Skeletal muscle tissue (tissue), 4 donors: ENCODE measurements around the gene FA2H. TPM values are rescaled to one million over a fixed set of nuclear protein-coding genes. Genes with fewer than 3 reads are reported as not detected.
"Not testable (repeated sequence)": the region's sequence is repeated elsewhere in the genome, so short reads cannot be mapped to it uniquely, and the experiment has no call there.

Experiments
- H3K27ac ChIP-seq: one replicate; pipeline ENCODE4 v1.7.0; 2013; ENCODE audit warnings: mild to moderate bottlenecking, low read depth, low read length, inconsistent platforms
- H3K27me3 ChIP-seq, 3 donors: one replicate each; pipeline ENCODE4 v1.7.0; 2013; ENCODE audit warnings: low read length in 3 of 3; ENCODE audit not compliant: control insufficient read depth in 3 of 3, insufficient read depth in 3 of 3
- H3K36me3 ChIP-seq, 3 donors: one replicate each; pipeline ENCODE4 v1.7.0; 2013; ENCODE audit warnings: low read length in 3 of 3; ENCODE audit not compliant: control insufficient read depth in 3 of 3, insufficient read depth in 3 of 3
- H3K4me1 ChIP-seq, 3 donors: one replicate each; pipeline ENCODE4 v1.7.0; 2013; ENCODE audit warnings: low read length in 3 of 3, mild to moderate bottlenecking in 3 of 3; ENCODE audit not compliant: control insufficient read depth in 3 of 3, insufficient read depth in 3 of 3
- H3K4me3 ChIP-seq, 3 donors: one replicate each; pipeline ENCODE4 v1.7.0; 2013; ENCODE audit warnings: low read length in 3 of 3
- H3K9ac ChIP-seq, 3 donors: one replicate each; pipeline ENCODE4 v1.7.0; 2013; ENCODE audit warnings: low read length in 3 of 3, mild to moderate bottlenecking in 3 of 3, moderate library complexity in 2 of 3, low read depth in 1 of 3
- H3K9me3 ChIP-seq, 3 donors: one replicate each; pipeline ENCODE4 v1.7.0; 2013; ENCODE audit warnings: low read length in 3 of 3; ENCODE audit not compliant: control insufficient read depth in 3 of 3
- total RNA-seq: library from RNA; depleted of rRNA; stranded (reverse); fragments of >200 nt; gene quantifications from one replicate; pipeline ENCODE4 v1.2.3, GENCODE V29; 2014
- donor health status: Osteomylitis.

FA2H gene
- total RNA-seq, 1 donor from 2014 or later = not detected

DNA sequence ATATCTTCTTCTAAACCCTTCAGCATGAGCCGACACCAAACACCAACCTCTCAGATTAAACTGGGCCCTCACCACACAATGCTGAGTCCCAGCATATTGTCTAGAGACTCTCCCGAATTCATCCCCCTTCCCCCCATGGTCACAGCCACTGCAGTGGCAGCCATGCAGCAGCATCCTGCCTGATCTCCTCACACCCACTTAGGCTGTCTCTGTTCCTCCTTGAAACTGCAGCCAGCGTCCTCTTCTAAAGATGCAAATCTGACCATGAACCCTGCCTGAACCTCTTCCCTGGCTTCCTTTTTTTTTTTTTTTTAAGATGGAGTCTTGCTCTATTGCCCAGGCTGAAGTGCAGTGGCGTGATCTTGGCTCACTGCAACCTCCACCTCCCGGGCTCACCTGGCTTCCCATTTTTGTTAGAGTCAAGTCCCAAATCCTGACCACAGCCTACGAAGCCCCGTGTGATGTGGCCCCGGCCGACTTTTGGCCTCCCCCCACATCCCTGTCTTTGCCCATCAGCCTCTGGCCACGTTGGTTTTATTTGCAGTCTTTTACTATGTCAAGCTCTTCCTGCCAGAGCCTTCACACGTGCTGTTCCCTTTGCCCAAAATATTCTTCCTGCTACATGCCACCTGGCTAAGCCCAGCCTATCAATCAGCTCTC is 2.8 kb downstream of the FA2H start:
- H3K27me3 ChIP-seq = peaks cover 28 to 51% (median 41%) of the 10 kb centered on the region in 3 donors

DNA sequence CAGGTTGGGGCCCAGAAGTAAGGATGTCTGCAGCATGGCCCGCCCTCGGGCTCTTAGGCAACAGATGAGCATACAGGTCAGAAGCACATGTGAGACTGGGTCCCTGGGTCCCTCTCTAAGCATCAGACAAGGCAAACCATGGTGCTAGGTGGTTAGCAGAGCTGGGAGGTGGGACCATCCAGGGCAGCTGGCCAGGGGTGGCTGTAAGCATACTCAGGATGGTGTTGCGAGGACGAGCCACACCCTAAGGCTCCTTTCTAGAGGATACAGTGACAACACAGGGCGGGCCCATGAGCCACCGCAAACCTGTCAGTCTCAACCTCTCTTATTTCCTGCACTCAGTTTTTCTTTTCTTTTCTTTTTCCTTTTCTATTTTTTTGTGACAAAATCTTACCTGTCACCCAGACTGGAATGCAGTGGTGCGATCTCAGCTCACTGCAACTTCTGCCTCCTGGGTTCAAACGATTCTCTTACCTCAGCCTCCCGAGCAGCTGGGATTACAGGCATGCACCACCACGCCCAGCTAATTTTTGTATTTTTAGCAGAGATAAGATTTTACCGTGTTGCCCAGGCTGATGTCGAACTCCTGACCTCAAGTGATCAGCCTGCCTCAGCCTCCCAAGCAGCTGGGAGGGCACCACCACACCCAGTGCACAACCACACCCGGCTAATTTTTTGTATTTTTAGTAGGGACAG is 3.6 kb downstream of the FA2H start:
- Histone ChIP-seq H3K4me1 (peaks cover 6 to 8% (median 6%) of the 10 kb centered on the region in 3 donors), H3K36me3 (no peaks in the 10 kb centered on the region), H3K4me3 (no peak overlapping the region), H3K27ac (no peak overlapping the region), H3K27me3 (peaks cover 28 to 53% (median 47%) of the 10 kb centered on the region in 3 donors), H3K9me3 (no peaks in the 10 kb centered on the region), H3K9ac (no peak overlapping the region)

More for the DNA sequence above, 2.8 kb downstream of the FA2H start:
- no peak overlapping the region for H3K9ac ChIP-seq
- no peaks in the 10 kb centered on the region for H3K9me3 ChIP-seq
- no peak overlapping the region for H3K27ac ChIP-seq
- no peaks in the 10 kb centered on the region for H3K36me3 ChIP-seq
- no peak overlapping the region for H3K4me3 ChIP-seq
- peaks cover 6 to 8% (median 6%) of the 10 kb centered on the region in 3 donors for H3K4me1 ChIP-seq

DNA sequence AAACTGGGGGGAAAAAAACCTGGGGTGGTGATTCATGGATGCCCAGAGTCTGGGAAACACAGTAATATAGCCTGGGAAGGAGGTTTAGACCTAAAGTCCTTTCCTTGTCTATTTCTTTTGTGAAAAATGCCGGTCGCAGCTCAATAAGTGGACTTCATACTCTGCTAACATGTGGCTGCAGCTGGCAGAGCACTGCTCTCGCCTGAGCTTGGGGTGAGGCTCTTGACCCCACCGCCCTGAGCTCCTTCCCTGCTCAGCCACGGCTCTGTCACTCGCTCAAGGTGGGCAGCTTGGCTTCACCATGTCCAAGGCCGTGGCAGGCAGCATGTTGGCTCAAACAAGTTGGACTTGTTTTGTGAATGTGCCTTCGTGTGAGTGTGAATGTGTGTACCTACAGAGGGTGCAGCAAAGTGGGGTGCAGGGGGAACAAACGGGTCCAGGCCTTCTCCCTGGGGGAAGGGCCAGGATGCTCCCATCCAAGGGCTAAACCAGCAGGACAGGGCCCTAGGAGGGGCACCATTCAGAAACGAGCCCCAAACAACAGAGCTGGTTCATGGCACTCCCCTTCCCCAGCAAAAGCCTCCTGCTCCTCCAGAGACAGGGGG is 4.9 kb downstream of the FA2H start:
- Histone ChIP-seq H3K36me3 (no peaks in the 10 kb centered on the region), H3K27me3 (peaks cover 28 to 51% (median 50%) of the 10 kb centered on the region in 3 donors), H3K4me3 (no peak overlapping the region), H3K9ac (no peak overlapping the region), H3K27ac (no peak overlapping the region), H3K9me3 (no peaks in the 10 kb centered on the region), H3K4me1 (peaks cover 4 to 8% (median 6%) of the 10 kb centered on the region in 3 donors)

DNA sequence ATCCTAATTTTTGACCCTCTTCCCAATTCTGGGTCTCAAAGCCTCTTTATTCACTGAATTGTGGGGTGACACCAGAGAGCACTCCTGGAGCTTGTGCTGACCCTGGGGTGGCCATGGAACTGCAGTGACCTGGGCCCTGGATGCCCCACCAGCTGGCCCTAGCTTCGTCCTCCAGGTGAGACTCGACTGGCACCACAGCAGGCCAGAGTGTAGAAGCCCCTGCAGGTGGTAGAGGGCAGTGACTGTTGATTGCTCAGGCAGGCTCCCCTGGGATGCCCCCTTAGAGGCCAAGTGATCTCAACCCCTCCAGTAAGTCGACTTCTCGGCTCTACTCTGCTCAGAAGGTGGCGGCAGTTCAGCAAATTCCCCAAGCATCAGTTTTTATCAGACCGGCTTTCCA is 6.4 kb downstream of the FA2H start:
- Histone ChIP-seq H3K36me3 (no peaks in the 10 kb centered on the region), H3K4me3 (no peak overlapping the region), H3K9me3 (no peaks in the 10 kb centered on the region), H3K27me3 (peaks cover 20 to 43% (median 38%) of the 10 kb centered on the region in 3 donors), H3K4me1 (no peaks in the 10 kb centered on the region), H3K27ac (no peak overlapping the region), H3K9ac (no peak overlapping the region)

DNA sequence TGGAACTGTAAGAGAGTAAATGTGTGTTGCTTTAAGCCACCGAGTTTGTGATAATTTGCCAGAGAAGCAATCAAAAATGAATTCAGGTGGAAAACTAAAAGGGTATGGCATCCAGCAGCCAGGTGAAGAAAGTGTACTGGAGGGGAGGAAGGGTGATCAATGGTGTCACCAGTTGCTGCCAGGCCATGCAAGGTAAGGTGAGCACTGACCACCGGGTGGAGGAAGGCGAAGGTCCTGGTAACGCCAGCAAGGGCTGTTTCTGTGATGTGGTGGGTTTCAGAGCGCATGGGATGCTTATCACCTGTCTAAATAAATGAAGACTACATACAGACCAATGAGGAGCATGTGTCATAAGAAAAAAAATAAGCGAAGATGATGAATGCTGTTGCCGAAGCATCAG is 6.9 kb downstream of the FA2H start:
- Histone ChIP-seq H3K9ac (no peak overlapping the region), H3K9me3 (no peaks in the 10 kb centered on the region), H3K4me1 (no peaks in the 10 kb centered on the region), H3K27me3 (peaks cover 17 to 38% (median 38%) of the 10 kb centered on the region in 3 donors), H3K4me3 (no peak overlapping the region), H3K27ac (no peak overlapping the region), H3K36me3 (no peaks in the 10 kb centered on the region)

DNA sequence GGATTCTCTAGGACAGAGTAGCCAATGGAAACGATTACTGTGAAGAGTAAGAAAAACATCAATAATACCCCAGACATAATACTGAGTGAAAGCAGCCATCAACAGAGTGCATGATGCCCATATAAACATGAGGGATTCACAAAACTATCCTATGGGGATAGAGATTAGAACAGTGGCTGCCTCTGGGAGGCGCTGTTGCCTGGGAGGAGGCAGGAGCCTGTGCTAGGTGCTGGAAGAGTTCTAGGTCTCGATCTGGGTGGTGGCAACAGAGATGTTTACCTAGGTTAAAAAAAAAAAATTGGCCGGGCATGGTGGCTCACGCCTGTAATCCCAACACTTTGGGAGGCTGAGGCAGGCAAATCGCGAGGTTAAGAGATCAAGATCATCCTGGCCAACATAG is 7.9 kb downstream of the FA2H start:
- no peaks in the 10 kb centered on the region for H3K9me3 ChIP-seq
- H3K36me3 ChIP-seq = no peaks in the 10 kb centered on the region
- H3K4me3 ChIP-seq = no peak overlapping the region
- no peak overlapping the region for H3K27ac ChIP-seq
- peaks cover 15 to 33% (median 32%) of the 10 kb centered on the region in 3 donors for H3K27me3 ChIP-seq
- H3K4me1 ChIP-seq = no peaks in the 10 kb centered on the region
- H3K9ac ChIP-seq = no peak overlapping the region

DNA sequence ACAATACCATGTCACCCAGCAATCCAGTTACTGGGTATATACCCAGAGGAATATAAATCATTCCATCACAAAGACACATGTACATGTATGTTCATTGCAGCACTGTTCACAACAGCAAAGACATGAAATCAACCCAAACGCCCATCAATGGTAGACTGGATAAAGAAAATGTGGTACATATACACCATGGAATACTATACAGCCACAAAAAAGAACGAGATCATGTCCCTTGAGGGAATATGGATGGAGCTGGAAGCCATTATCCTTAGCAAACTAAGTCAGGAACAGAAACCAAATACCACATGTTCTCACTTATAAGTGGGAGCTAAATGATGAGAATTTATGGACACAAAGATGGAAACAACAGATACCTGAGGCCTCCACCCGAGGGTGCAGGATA is 10.4 kb downstream of the FA2H start:
- not testable (repeated sequence) for H3K36me3 ChIP-seq, H3K27ac ChIP-seq, H3K4me3 ChIP-seq, H3K9me3 ChIP-seq, H3K4me1 ChIP-seq, H3K9ac ChIP-seq
- peaks cover 7 to 25% (median 21%) of the 10 kb centered on the region in 3 donors for H3K27me3 ChIP-seq

DNA sequence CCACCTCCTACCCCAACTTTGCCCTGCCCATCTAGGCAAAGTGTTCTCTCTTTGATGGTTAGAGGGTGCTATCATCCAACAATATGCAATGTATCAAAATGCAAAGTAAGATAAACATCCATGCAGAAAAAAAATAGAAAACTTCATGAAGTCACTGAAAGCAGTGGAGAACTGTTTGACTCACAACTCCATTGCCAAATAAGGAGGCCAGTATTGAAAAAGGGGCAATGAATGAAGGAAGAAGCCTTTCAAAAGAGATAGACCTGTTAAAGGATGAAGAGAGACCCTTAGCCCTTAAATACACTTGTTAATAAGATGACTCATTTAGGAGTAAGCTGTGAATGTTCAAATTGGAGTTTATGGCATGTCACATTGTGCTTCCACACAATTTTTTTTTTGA is 13.0 kb downstream of the FA2H start:
- H3K4me1 ChIP-seq = no peaks in the 10 kb centered on the region
- peaks cover 0 to 2% (median 0%) of the 10 kb centered on the region in 3 donors for H3K9me3 ChIP-seq
- H3K36me3 ChIP-seq = no peaks in the 10 kb centered on the region
- H3K4me3 ChIP-seq = no peak overlapping the region
- no peak overlapping the region for H3K27ac ChIP-seq
- peaks cover 0 to 15% (median 15%) of the 10 kb centered on the region in 3 donors for H3K27me3 ChIP-seq
- H3K9ac ChIP-seq = no peak overlapping the region

DNA sequence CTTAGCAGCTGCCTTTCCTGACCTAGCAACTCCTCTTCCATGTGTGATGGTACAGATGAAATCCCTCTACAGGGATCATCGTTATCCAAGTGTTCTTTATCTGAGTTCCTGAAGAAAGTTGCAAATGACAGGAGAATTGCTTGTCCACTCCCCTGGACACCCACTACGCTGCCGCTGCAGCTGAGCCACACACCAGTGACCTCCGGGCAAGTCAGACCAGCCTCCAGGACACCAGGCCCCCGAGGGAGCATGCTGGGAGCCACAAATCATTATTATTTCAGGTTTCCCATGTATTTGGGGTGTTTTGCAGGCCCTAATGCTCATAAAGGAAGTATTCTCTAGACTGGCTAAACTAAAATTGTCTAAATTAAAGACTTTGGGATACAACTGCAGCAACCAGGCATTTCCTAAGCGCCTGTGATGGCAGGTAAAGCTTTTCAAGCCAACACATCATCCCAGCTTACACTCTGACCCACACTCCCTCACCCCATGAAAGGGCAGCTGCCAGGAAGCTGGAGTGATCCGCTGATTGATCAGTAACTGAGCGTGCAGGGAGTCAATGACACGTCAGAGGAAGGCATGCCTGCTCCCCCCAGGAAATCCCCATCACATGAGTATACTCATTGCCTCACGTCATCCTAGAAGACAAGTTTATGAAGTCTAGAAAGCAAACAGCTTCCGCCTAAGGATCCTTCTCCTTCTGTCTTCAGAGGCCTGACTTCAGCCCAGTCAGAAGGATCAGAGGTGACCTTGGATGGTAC is 14.4 kb downstream of the FA2H start:
- Histone ChIP-seq H3K27me3 (peaks cover 3 to 14% (median 9%) of the 10 kb centered on the region in 3 donors), H3K9me3 (peaks cover 0 to 2% (median 0%) of the 10 kb centered on the region in 3 donors), H3K9ac (no peak overlapping the region), H3K27ac (no peak overlapping the region), H3K4me3 (no peak overlapping the region), H3K36me3 (no peaks in the 10 kb centered on the region), H3K4me1 (no peaks in the 10 kb centered on the region)
